GM10266 (cell line): ENCODE measurements around the gene RFTN1.

ENCODE experiments used
- DNase-seq: peaks from one replicate; pipeline ENCODE4 v3.0.0; 2012; ENCODE audit errors: extremely low spot score
- TF ChIP-seq, protein P1 (sequence below): IDR thresholded peaks from 2 replicates; pipeline ENCODE4 v1.5.1; 2012; ENCODE audit warnings: mild to moderate bottlenecking, low read depth; ENCODE audit not compliant: control insufficient read depth, insufficient read depth; ENCODE audit errors: missing control alignments

RFTN1 gene

GRCh38 chr3:16331319-16331883, 182.1 kb downstream of the RFTN1 start:
- TF ChIP-seq, protein P1, sequence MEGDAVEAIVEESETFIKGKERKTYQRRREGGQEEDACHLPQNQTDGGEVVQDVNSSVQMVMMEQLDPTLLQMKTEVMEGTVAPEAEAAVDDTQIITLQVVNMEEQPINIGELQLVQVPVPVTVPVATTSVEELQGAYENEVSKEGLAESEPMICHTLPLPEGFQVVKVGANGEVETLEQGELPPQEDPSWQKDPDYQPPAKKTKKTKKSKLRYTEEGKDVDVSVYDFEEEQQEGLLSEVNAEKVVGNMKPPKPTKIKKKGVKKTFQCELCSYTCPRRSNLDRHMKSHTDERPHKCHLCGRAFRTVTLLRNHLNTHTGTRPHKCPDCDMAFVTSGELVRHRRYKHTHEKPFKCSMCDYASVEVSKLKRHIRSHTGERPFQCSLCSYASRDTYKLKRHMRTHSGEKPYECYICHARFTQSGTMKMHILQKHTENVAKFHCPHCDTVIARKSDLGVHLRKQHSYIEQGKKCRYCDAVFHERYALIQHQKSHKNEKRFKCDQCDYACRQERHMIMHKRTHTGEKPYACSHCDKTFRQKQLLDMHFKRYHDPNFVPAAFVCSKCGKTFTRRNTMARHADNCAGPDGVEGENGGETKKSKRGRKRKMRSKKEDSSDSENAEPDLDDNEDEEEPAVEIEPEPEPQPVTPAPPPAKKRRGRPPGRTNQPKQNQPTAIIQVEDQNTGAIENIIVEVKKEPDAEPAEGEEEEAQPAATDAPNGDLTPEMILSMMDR: no peak
- DNase-seq: no peak

GRCh38 chr3:16330351-16330750, 183.1 kb downstream of the RFTN1 start:
- DNase-seq: no peak

GRCh38 chr3:16329826-16330129, 183.7 kb downstream of the RFTN1 start:
- TF ChIP-seq, protein P1: no peak
- no peak for DNase-seq

More at GRCh38 chr3:16330351-16330750, 183.1 kb downstream of the RFTN1 start:
- TF ChIP-seq, protein P1: no peak

DNA sequence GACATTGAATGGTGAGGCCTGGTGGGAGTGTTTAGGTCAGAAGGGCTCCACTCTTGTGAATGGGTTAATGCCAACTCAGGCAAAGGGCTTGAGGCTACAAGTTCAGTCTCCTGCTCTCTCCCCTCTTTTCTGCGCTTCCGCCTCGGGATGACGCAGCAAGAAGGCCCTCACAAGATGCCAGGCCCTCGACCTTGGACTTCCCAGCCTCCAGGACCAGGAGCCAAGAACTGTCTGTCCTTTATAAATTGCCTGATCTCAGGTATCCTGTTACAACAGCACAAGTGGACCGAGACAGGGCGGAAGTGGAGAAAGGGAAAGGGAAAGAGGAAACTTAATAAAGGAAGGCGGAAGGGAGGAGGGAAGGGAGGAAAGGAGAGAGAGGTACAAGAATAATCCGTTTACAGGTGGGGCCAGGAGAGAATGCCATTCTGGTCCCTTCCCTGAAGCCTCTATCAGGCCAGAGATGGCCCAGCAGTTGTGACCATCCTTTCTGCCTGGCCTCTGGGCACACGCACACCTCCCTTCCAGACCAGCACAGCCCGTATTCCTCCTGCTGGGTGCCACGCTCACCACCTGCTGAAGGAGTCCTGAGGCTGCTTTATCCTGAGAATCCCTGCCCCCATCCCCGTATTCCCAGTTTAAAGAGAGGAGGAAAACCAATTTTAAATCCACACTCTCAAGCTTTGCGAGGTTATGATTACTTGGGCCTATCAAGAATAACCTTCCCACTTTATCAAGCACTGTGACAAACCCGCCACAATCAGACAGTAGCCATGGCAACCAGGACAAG, 184.3 kb downstream of the RFTN1 start:
- TF ChIP-seq, protein P1: no peak
- no peak for DNase-seq

DNA sequence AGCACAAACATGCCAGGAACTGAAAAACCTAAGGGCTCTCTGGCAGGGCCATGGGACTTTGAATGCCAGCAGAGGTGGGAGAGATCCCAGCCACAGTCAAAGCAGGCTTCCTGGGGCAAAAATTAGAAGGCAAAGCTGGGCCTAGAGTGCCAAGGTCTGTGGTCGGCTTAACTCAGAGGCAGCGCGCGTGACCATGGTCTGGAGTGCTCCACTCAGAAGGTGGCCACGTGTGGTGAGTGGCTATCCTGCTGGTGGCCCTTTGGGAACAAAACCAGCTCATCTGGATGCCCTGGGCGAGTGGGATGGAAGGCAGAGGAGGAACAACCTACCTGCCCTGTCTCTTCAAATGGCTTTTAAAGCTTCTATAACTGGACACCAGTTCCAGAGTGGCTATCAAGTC, 185.4 kb downstream of the RFTN1 start:
- DNase-seq: no peak
- TF ChIP-seq, protein P1: no peak

- TF ChIP-seq, protein P1: no peak
- DNase-seq: no peak
Measured at GRCh38 chr3:16326724-16327349, 186.7 kb downstream of the RFTN1 start.

GRCh38 chr3:16325850-16326249, 187.6 kb downstream of the RFTN1 start:
- no peak for DNase-seq
- TF ChIP-seq, protein P1: no peak
